IMR-90 (cell line): Measurements from ENCODE around the gene ZBED4. TPM values are rescaled to one million over a fixed set of nuclear protein-coding genes. Genes with fewer than 3 reads are reported as not detected.

ENCODE experiments used
- ATAC-seq: fragments of 200-7000 bp; cut with Tn5 transposase; 2 replicates; pipeline ENCODE4 v1.9.1; 2020; ENCODE audit warnings: low read depth, mild to moderate bottlenecking, moderate library complexity
- BruUV-seq: library from RNA; stranded (reverse); fragments of 400-500 nt; replicated peaks from 2 replicates; lab custom pipeline; 2021; lab: Mats Ljungman, UMichigan
- CTCF ChIA-PET: fragments of 300-600 bp; formaldehyde crosslinking; extraction: SDS; loops from one replicate; lab custom pipeline; 2021; ENCODE audit warnings: antibody characterized with exemption; lab: Yijun Ruan, JAX
- POLR2A ChIA-PET: fragments of 300-600 bp; sonication (Branson Sonifier 250); formaldehyde crosslinking; loops from one replicate; lab custom pipeline; 2022; ENCODE audit warnings: antibody characterized with exemption; ENCODE audit not compliant: unreplicated experiment; lab: Charles Lee
- DNase-seq: peaks from one replicate; pipeline ENCODE4 v3.0.0; 2013
- H2AFZ ChIP-seq: replicated peaks from 2 replicates; pipeline ENCODE3; 2013; ENCODE audit warnings: low read length, mild to moderate bottlenecking; ENCODE audit not compliant: poor library complexity
- H2AK5ac ChIP-seq: 2 replicates; pipeline ENCODE4 v1.6.1; 2013; ENCODE audit warnings: low read depth, low read length, inconsistent platforms
- H2AK9ac ChIP-seq: replicated peaks from 2 replicates; pipeline ENCODE3; 2013; ENCODE audit warnings: mild to moderate bottlenecking, low read depth, low read length, moderate library complexity; ENCODE audit not compliant: poor library complexity
- H2BK120ac ChIP-seq: 2 replicates; pipeline ENCODE4 v1.6.1; 2013; ENCODE audit warnings: low read depth, low read length, inconsistent platforms
- H2BK15ac ChIP-seq: 3 replicates; pipeline ENCODE4 v1.6.1; 2013; ENCODE audit warnings: low read depth, low read length, inconsistent platforms
- H2BK20ac ChIP-seq: 2 replicates; pipeline ENCODE4 v1.6.1; 2013; ENCODE audit warnings: low read depth, mild to moderate bottlenecking, inconsistent platforms, low read length, moderate library complexity
- H2BK5ac ChIP-seq: 2 replicates; pipeline ENCODE4 v1.6.1; 2013; ENCODE audit warnings: mild to moderate bottlenecking, low read depth, low read length, inconsistent platforms; ENCODE audit not compliant: poor library complexity, severe bottlenecking
- H3K14ac ChIP-seq: replicated peaks from 2 replicates; pipeline ENCODE4 v1.6.1; 2013; ENCODE audit warnings: low read depth, low read length, inconsistent platforms
- H3K18ac ChIP-seq: 2 replicates; pipeline ENCODE4 v1.6.1; 2013; ENCODE audit warnings: low read depth, low read length, control low read depth
- H3K23ac ChIP-seq: 2 replicates; pipeline ENCODE4 v1.6.1; 2013; ENCODE audit warnings: low read depth, low read length, inconsistent platforms
- H3K27ac ChIP-seq: 2 replicates; pipeline ENCODE4 v1.5.1; 2013; ENCODE audit warnings: mild to moderate bottlenecking, control low read depth, low read length; ENCODE audit not compliant: insufficient read depth
- H3K27me3 ChIP-seq: 2 replicates; pipeline ENCODE4 v1.6.1; 2013; ENCODE audit warnings: low read length; ENCODE audit not compliant: control insufficient read depth, insufficient read depth
- H3K36me3 ChIP-seq: 2 replicates; pipeline ENCODE4 v1.6.1; 2013; ENCODE audit warnings: low read length, mixed read lengths; ENCODE audit not compliant: control insufficient read depth, insufficient read depth
- H3K4ac ChIP-seq: 2 replicates; pipeline ENCODE4 v1.6.1; 2013; ENCODE audit warnings: low read depth, low read length, inconsistent platforms
- H3K4me1 ChIP-seq: 2 replicates; pipeline ENCODE4 v1.6.1; 2013; ENCODE audit warnings: low read length, mixed read lengths; ENCODE audit not compliant: control insufficient read depth, insufficient read depth
- H3K4me2 ChIP-seq: 2 replicates; pipeline ENCODE4 v1.6.1; 2013; ENCODE audit warnings: low read depth, mild to moderate bottlenecking, control low read depth, low read length, moderate library complexity
- H3K4me3 ChIP-seq: 2 replicates; pipeline ENCODE4 v1.5.1; 2013; ENCODE audit warnings: low read depth, mild to moderate bottlenecking, control low read depth, low read length, moderate library complexity; ENCODE audit not compliant: insufficient read depth
- H3K56ac ChIP-seq: 2 replicates; pipeline ENCODE4 v1.6.1; 2013; ENCODE audit warnings: low read length, inconsistent platforms; ENCODE audit not compliant: insufficient read depth; ENCODE audit errors: extremely low read depth
- H3K79me1 ChIP-seq, 2 experiments: 2 replicates each; pipeline ENCODE4 v1.6.1; 2013; ENCODE audit warnings: low read length in 2 of 2, inconsistent platforms in 1 of 2, low read depth in 1 of 2
- H3K9ac ChIP-seq: 2 replicates; pipeline ENCODE4 v1.6.1; 2013; ENCODE audit warnings: low read depth, low read length, control low read depth
- H3K9me1 ChIP-seq: 2 replicates; pipeline ENCODE4 v1.6.1; 2013; ENCODE audit warnings: low read length, inconsistent platforms; ENCODE audit not compliant: insufficient read depth
- H3K9me3 ChIP-seq: 2 replicates; pipeline ENCODE4 v1.6.1; 2013; ENCODE audit warnings: low read length; ENCODE audit not compliant: control insufficient read depth, insufficient read depth
- H4K20me1 ChIP-seq: 2 replicates; pipeline ENCODE4 v1.6.1; 2013; ENCODE audit warnings: low read length, inconsistent platforms; ENCODE audit not compliant: insufficient read depth
- H4K5ac ChIP-seq: 2 replicates; pipeline ENCODE4 v1.6.1; 2013; ENCODE audit warnings: mild to moderate bottlenecking, low read depth, low read length, control low read depth
- H4K8ac ChIP-seq, 2 experiments: 2 replicates each; pipeline ENCODE4 v1.6.1; 2013; ENCODE audit warnings: low read depth in 2 of 2, low read length in 2 of 2, control low read depth in 1 of 2, inconsistent platforms in 1 of 2
- H4K91ac ChIP-seq: 2 replicates; pipeline ENCODE4 v1.6.1; 2013; ENCODE audit warnings: low read depth, low read length, inconsistent platforms; ENCODE audit not compliant: insufficient read depth
- BHLHE40 ChIP-seq: fragments of 150-350 bp; IDR thresholded peaks from 2 replicates; pipeline ENCODE4 v1.6.1; 2016; ENCODE audit warnings: mild to moderate bottlenecking, low read depth, low read length
- CEBPB ChIP-seq: IDR thresholded peaks from 2 replicates; pipeline ENCODE4 v1.6.1; 2012; ENCODE audit warnings: low read depth, low read length, improper control_type of control experiment
- CHD1 ChIP-seq: IDR thresholded peaks from 2 replicates; pipeline ENCODE4 v1.6.1; 2012; ENCODE audit warnings: low read depth, low read length, improper control_type of control experiment
- MAFK ChIP-seq: IDR thresholded peaks from 2 replicates; pipeline ENCODE4 v1.6.1; 2012; ENCODE audit warnings: low read depth, low read length, improper control_type of control experiment
- MAZ ChIP-seq: IDR thresholded peaks from 2 replicates; pipeline ENCODE4 v1.6.1; 2012; ENCODE audit warnings: low read depth, mild to moderate bottlenecking, low read length, improper control_type of control experiment, moderate library complexity, borderline replicate concordance
- MXI1 ChIP-seq: IDR thresholded peaks from 2 replicates; pipeline ENCODE4 v1.6.1; 2012; ENCODE audit warnings: low read depth, mild to moderate bottlenecking, low read length, moderate library complexity, borderline replicate concordance
- NFE2L2 ChIP-seq: fragments of 150-350 bp; IDR thresholded peaks from 2 replicates; pipeline ENCODE4 v1.6.1; 2016; ENCODE audit warnings: low read depth, mild to moderate bottlenecking, low read length
- POLR2A ChIP-seq: IDR thresholded peaks from 2 replicates; pipeline ENCODE4 v1.6.1; 2012; ENCODE audit warnings: mild to moderate bottlenecking, low read depth, low read length
- RAD21 ChIP-seq: IDR thresholded peaks from 2 replicates; pipeline ENCODE4 v1.6.1; 2012; ENCODE audit warnings: low read length, improper control_type of control experiment
- RCOR1 ChIP-seq: IDR thresholded peaks from 2 replicates; pipeline ENCODE4 v1.6.1; 2012; ENCODE audit warnings: mild to moderate bottlenecking, low read length, improper control_type of control experiment; ENCODE audit not compliant: insufficient replicate concordance
- SMC3 ChIP-seq: fragments of 150-350 bp; IDR thresholded peaks from 2 replicates; pipeline ENCODE4 v1.6.1; 2016; ENCODE audit warnings: low read depth, mild to moderate bottlenecking, antibody characterized with exemption, low read length, moderate library complexity
- WGBS, 2 experiments: methylation state at CpG; one replicate each; pipeline versions ENCODE4 v1.1.5 to v1.1.7; 2013; ENCODE audit warnings: missing lambda C conversion rate in 2 of 2; ENCODE audit not compliant: insufficient read length in 1 of 2; ENCODE audit errors: extremely low coverage in 2 of 2; 5-methylcytosine and 5-hydroxymethylcytosine counted together
- dilution Hi-C: fragments of 300-500 bp; cut with HindIII; formaldehyde crosslinking; loops from one replicate; pipeline ENCODE4 v1.14.3; 2018; ENCODE audit warnings: low sequenced_read_pairs; ENCODE audit not compliant: unreplicated experiment
- in situ Hi-C: fragments of 300-500 bp; cut with MboI; formaldehyde crosslinking; loops from 3 replicates; pipeline ENCODE4 v1.14.3; 2019; ENCODE audit warnings: low sequenced_read_pairs, inconsistent platforms, mixed read lengths
- intact Hi-C: fragments of 100-400 bp; cut with micrococcal nuclease; formaldehyde crosslinking; loops from 2 replicates; pipeline ENCODE4 v1.10.0; 2022
- polyA plus RNA-seq, 3 experiments: library from polyadenylated mRNA; depleted of rRNA; stranded (reverse); fragments of >200 nt; gene quantifications; 2 replicates each; pipeline ENCODE4 v1.2.3, GENCODE V29; 2012; ENCODE audit warnings: low replicate concordance in 1 of 3
- total RNA-seq: library from RNA; depleted of rRNA; stranded (reverse); fragments of >200 nt; gene quantifications from 2 replicates; pipeline ENCODE4 v1.2.3, GENCODE V29; 2012
- TF ChIP-seq, protein P1 (sequence below): conservative IDR thresholded peaks from 2 replicates; pipeline ENCODE4 v1.5.1; 2012; ENCODE audit warnings: mild to moderate bottlenecking, low read depth, low read length, improper control_type of control experiment
- TF ChIP-seq, protein P2 (sequence below): fragments of 150-350 bp; IDR thresholded peaks from 2 replicates; pipeline ENCODE4 v1.6.1; 2016; ENCODE audit warnings: low read depth, mild to moderate bottlenecking, low read length, moderate library complexity, borderline replicate concordance
- TF ChIP-seq, protein P3 (sequence below): fragments of 150-350 bp; IDR thresholded peaks from 2 replicates; pipeline ENCODE4 v1.6.1; 2017; ENCODE audit warnings: mild to moderate bottlenecking, antibody characterized with exemption, low read length, low read depth

ZBED4 gene
- total and polyA plus RNA-seq, 2 of the 4 experiments (the other 2 are of a cell fraction): 9.3 to 10.5 TPM

DNA sequence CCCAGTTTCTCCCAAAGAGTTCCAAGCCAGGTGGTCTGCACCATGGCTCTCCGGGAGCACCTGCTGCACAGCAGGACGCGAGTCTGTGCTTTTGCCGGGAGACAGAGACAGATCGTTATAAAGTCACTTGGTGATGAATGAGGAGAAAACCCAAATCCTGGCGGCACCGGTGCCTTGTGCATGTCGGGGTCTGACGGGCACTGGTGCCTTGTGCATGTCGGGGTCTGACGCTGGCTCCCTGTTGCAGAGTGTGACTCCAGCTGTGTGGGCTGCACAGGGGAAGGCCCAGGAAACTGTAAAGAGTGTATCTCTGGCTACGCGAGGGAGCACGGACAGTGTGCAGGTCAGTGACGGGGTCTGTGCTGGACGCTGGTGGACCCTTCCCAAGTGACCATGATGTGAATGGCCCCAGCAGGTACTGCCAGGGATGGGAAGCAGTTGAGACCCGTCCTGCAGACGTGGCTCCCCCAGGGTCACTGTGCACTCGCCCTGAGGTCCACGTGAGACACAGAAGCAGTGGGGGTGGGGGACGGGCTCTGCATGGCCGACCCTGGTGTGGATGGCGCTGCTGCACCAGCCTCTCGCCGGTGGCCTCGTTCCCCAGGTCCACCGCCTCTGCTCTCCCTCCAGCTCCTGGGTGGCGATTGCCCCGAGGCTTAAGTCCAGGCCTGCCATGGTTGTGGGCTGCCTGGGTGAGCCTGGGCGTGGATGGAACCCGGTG lies 70.6 kb downstream of the ZBED4 start:
- H4K20me1 ChIP-seq: no peaks in the 10 kb centered on the region; the same call in 1 of the 2 replicates
- no TSS peak for BruUV-seq
- peaks cover 13% of the 10 kb centered on the region for H3K4me1 ChIP-seq
- peaks cover 12 to 17% of the 10 kb centered on the region in 2 experiments for H3K79me1 ChIP-seq
- peak overlapping the region; percentile 37; the same call in 1 of the 2 replicates for H2BK120ac ChIP-seq
- peak overlapping the region; percentile 15; the same call in 1 of the 2 replicates for H2AK5ac ChIP-seq
- no peaks in the 10 kb centered on the region for H3K9me3 ChIP-seq
- DNase-seq (no peak), ATAC-seq (no peak)
- no peak overlapping the region for H3K4me2 ChIP-seq
- no peak overlapping the region for H3K14ac ChIP-seq
- no peak overlapping the region for H3K23ac ChIP-seq
- H2AK9ac ChIP-seq: peak overlapping the region; percentile 38
- peak overlapping the region; percentile 62; the same call in 1 of the 2 replicates for H4K91ac ChIP-seq
- intact Hi-C loops (no loop called here), dilution Hi-C loops (no loop called here), in situ Hi-C loops (loop anchor here (25.0 kb wide), 1 partner anchor 112 kb away; no protein-coding TSS in a partner anchor)
- ChIA-PET POLR2A (no interaction called here), CTCF (no interaction called here)
- no peaks in the 10 kb centered on the region for H3K27me3 ChIP-seq
- H2AFZ ChIP-seq: no peak overlapping the region
- peak overlapping the region; percentile 19; the same call in 1 of the 2 replicates for H3K4ac ChIP-seq
- H3K9ac ChIP-seq: no peak overlapping the region
- H4K5ac ChIP-seq: peak overlapping the region; percentile 50
- peak overlapping the region; percentile 19; the same call in 1 of the 2 replicates for H3K27ac ChIP-seq
- H3K56ac ChIP-seq: no peak overlapping the region
- peak overlapping the region in 1 of 2 experiments; percentile 56; a peak in 1 of 4 replicates for H4K8ac ChIP-seq
- 0 out of 2 replicates have a peak overlapping the region, but pooled peaks have one; percentile 16 for H2BK20ac ChIP-seq
- H2BK15ac ChIP-seq: no peak overlapping the region
- H3K36me3 ChIP-seq: peaks cover 27% of the 10 kb centered on the region
- H2BK5ac ChIP-seq: peak overlapping the region; percentile 33
- peak overlapping the region; percentile 1; the same call in 1 of the 2 replicates for H3K18ac ChIP-seq
- 94% methylated on average over 22 of the region's 31 CpGs; no CpG with 5 or more reads in 1 of the 2 experiments for WGBS, 2 experiments
- peaks cover 4% of the 10 kb centered on the region; the same call in 1 of the 2 replicates for H3K9me1 ChIP-seq
- H3K4me3 ChIP-seq: no peak overlapping the region
- TF ChIP-seq MAZ: no peak
- no peak for TF ChIP-seq BHLHE40
- no peak for TF ChIP-seq MAFK
- TF ChIP-seq SMC3: no peak
- TF ChIP-seq, protein P1, sequence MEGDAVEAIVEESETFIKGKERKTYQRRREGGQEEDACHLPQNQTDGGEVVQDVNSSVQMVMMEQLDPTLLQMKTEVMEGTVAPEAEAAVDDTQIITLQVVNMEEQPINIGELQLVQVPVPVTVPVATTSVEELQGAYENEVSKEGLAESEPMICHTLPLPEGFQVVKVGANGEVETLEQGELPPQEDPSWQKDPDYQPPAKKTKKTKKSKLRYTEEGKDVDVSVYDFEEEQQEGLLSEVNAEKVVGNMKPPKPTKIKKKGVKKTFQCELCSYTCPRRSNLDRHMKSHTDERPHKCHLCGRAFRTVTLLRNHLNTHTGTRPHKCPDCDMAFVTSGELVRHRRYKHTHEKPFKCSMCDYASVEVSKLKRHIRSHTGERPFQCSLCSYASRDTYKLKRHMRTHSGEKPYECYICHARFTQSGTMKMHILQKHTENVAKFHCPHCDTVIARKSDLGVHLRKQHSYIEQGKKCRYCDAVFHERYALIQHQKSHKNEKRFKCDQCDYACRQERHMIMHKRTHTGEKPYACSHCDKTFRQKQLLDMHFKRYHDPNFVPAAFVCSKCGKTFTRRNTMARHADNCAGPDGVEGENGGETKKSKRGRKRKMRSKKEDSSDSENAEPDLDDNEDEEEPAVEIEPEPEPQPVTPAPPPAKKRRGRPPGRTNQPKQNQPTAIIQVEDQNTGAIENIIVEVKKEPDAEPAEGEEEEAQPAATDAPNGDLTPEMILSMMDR: no peak
- TF ChIP-seq RAD21: no peak
- TF ChIP-seq CEBPB: no peak
- no peak for TF ChIP-seq MXI1
- TF ChIP-seq, protein P2, sequence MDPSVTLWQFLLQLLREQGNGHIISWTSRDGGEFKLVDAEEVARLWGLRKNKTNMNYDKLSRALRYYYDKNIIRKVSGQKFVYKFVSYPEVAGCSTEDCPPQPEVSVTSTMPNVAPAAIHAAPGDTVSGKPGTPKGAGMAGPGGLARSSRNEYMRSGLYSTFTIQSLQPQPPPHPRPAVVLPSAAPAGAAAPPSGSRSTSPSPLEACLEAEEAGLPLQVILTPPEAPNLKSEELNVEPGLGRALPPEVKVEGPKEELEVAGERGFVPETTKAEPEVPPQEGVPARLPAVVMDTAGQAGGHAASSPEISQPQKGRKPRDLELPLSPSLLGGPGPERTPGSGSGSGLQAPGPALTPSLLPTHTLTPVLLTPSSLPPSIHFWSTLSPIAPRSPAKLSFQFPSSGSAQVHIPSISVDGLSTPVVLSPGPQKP: no peak
- TF ChIP-seq POLR2A: no peak
- TF ChIP-seq, protein P3, sequence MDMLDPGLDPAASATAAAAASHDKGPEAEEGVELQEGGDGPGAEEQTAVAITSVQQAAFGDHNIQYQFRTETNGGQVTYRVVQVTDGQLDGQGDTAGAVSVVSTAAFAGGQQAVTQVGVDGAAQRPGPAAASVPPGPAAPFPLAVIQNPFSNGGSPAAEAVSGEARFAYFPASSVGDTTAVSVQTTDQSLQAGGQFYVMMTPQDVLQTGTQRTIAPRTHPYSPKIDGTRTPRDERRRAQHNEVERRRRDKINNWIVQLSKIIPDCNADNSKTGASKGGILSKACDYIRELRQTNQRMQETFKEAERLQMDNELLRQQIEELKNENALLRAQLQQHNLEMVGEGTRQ: no peak
- TF ChIP-seq RCOR1: no peak
- no peak for TF ChIP-seq NFE2L2
- no peak for TF ChIP-seq CHD1
